Osteoblast (primary cell): ENCODE measurements around the gene WDR93. TPM values are rescaled to one million over a fixed set of nuclear protein-coding genes. Genes with fewer than 3 reads are reported as not detected.

Experiments
- DNase-seq: peaks from one replicate; pipeline ENCODE4 v3.0.0; 2011; ENCODE audit warnings: low spot score, mixed read lengths; ENCODE audit not compliant: insufficient read length; ENCODE audit errors: missing footprints
- H2AFZ ChIP-seq: 2 replicates; pipeline ENCODE4 v1.6.0; 2011; ENCODE audit warnings: mild to moderate bottlenecking, low read length
- H3K27ac ChIP-seq: 2 replicates; pipeline ENCODE4 v1.5.1; 2011; ENCODE audit warnings: mild to moderate bottlenecking, low read depth, low read length, moderate library complexity
- H3K27me3 ChIP-seq: 2 replicates; pipeline ENCODE4 v1.6.0; 2012; ENCODE audit warnings: mild to moderate bottlenecking, control low read depth, inconsistent platforms, low read length, moderate library complexity; ENCODE audit not compliant: insufficient read depth
- H3K36me3 ChIP-seq: 2 replicates; pipeline ENCODE4 v1.5.1; 2011; ENCODE audit warnings: mild to moderate bottlenecking, low read length, control low read depth, moderate library complexity; ENCODE audit not compliant: insufficient read depth
- H3K4me1 ChIP-seq: 2 replicates; pipeline ENCODE4 v1.5.1; 2011; ENCODE audit warnings: mild to moderate bottlenecking, low read length, control low read depth, moderate library complexity; ENCODE audit not compliant: insufficient read depth
- H3K4me2 ChIP-seq: 2 replicates; pipeline ENCODE4 v1.6.0; 2011; ENCODE audit warnings: mild to moderate bottlenecking, low read length; ENCODE audit not compliant: insufficient read depth
- H3K4me3 ChIP-seq: fragments of 200-600 bp; sonication (generic); 3 replicates; pipeline ENCODE4 v1.5.1; 2012; ENCODE audit warnings: mild to moderate bottlenecking, low read length, inconsistent platforms; ENCODE audit not compliant: insufficient read depth
- H3K79me2 ChIP-seq: 2 replicates; pipeline ENCODE4 v1.6.0; 2012; ENCODE audit warnings: mild to moderate bottlenecking, low read length, control low read depth, inconsistent platforms; ENCODE audit not compliant: insufficient read depth
- H3K9me3 ChIP-seq: 2 replicates; pipeline ENCODE4 v1.5.1; 2011; ENCODE audit warnings: low read depth, low read length, control low read depth
- H4K20me1 ChIP-seq: 2 replicates; pipeline ENCODE4 v1.6.0; 2012; ENCODE audit warnings: mild to moderate bottlenecking, low read length, control low read depth; ENCODE audit not compliant: insufficient read depth
- CTCF ChIP-seq: IDR thresholded peaks from 2 replicates; pipeline ENCODE4 v1.5.1; 2011; ENCODE audit warnings: mild to moderate bottlenecking, low read depth, low read length, moderate library complexity; ENCODE audit errors: extremely low read depth
- total RNA-seq: library from RNA; depleted of rRNA; stranded (reverse); fragments of >200 nt; gene quantifications from 2 replicates; pipeline ENCODE4 v1.2.3, GENCODE V29; 2012

WDR93 gene
- under 0.01 and 0.36 TPM in 2 replicates for total RNA-seq

GRCh38 chr15:89690276-89691218 lies at the start of gene WDR93, which contains the start of gene PEX11A:
WDR93 (plus strand) TSS chr15:89690811; CDS start chr15:89701747, 10,936 bp downstream.
PEX11A (minus strand) TSS chr15:89690754; CDS start chr15:89690632, 122 bp downstream.
- H3K9me3 ChIP-seq: no peaks in the 10 kb centered on the region
- no peaks in the 10 kb centered on the region for H3K36me3 ChIP-seq
- H3K4me2 ChIP-seq: peak within 1 kb of the TSS; percentile 85
- peak within 1 kb of the TSS; percentile 99 for H2AFZ ChIP-seq
- no peaks in the 10 kb centered on the region for H3K79me2 ChIP-seq
- H3K4me3 ChIP-seq: peak within 1 kb of the TSS; percentile 95
- peaks cover 6% of the 10 kb centered on the region for H3K27me3 ChIP-seq
- H4K20me1 ChIP-seq: no peaks in the 10 kb centered on the region
- H3K27ac ChIP-seq: peak within 1 kb of the TSS; percentile 9
- H3K4me1 ChIP-seq: no peaks in the 10 kb centered on the region
- peak; percentile 89 for DNase-seq
- TF ChIP-seq CTCF: no peak

GRCh38 chr15:89641053-89641452 lies 49.6 kb upstream of the WDR93 start:
- Histone ChIP-seq H3K4me2 (no peak overlapping the region), H3K4me3 (no peak overlapping the region), H3K79me2 (peaks cover 7% of the 10 kb centered on the region), H2AFZ (no peak overlapping the region), H3K9me3 (no peaks in the 10 kb centered on the region), H3K4me1 (no peaks in the 10 kb centered on the region), H4K20me1 (no peaks in the 10 kb centered on the region), H3K36me3 (peaks cover 41% of the 10 kb centered on the region), H3K27ac (no peak overlapping the region), H3K27me3 (no peaks in the 10 kb centered on the region)
- peak; percentile 22 for DNase-seq
- TF ChIP-seq CTCF: no peak

GRCh38 chr15:89642106-89642505 lies 48.5 kb upstream of the WDR93 start:
- Histone ChIP-seq H2AFZ (no peak overlapping the region), H3K4me2 (no peak overlapping the region), H3K36me3 (peaks cover 50% of the 10 kb centered on the region), H3K4me1 (no peaks in the 10 kb centered on the region), H3K27ac (no peak overlapping the region), H4K20me1 (no peaks in the 10 kb centered on the region), H3K9me3 (no peaks in the 10 kb centered on the region), H3K4me3 (no peak overlapping the region), H3K79me2 (peaks cover 7% of the 10 kb centered on the region), H3K27me3 (no peaks in the 10 kb centered on the region)
- TF ChIP-seq CTCF: no peak
- DNase-seq: peak; percentile 58

GRCh38 chr15:89645680-89646079 lies 44.9 kb upstream of the WDR93 start:
- Histone ChIP-seq H3K36me3 (peaks cover 56% of the 10 kb centered on the region), H4K20me1 (peaks cover 12% of the 10 kb centered on the region), H3K9me3 (no peaks in the 10 kb centered on the region), H3K4me2 (no peak overlapping the region), H3K27ac (no peak overlapping the region), H2AFZ (no peak overlapping the region), H3K4me1 (no peaks in the 10 kb centered on the region), H3K27me3 (no peaks in the 10 kb centered on the region), H3K79me2 (peaks cover 5% of the 10 kb centered on the region), H3K4me3 (no peak overlapping the region)
- no peak for TF ChIP-seq CTCF
- DNase-seq: peak; percentile 85
